Measurements from ENCODE around the gene SEZ6L. TPM values are rescaled to one million over a fixed set of nuclear protein-coding genes. Genes with fewer than 3 reads are reported as not detected.
"Not testable (repeated sequence)": the region's sequence is repeated elsewhere in the genome, so short reads cannot be mapped to it uniquely, and the experiment has no call there.

The SEZ6L gene
- polyA plus RNA-seq, 3 donors = 0.01 to 0.67 TPM; not detected in 1

DNA sequence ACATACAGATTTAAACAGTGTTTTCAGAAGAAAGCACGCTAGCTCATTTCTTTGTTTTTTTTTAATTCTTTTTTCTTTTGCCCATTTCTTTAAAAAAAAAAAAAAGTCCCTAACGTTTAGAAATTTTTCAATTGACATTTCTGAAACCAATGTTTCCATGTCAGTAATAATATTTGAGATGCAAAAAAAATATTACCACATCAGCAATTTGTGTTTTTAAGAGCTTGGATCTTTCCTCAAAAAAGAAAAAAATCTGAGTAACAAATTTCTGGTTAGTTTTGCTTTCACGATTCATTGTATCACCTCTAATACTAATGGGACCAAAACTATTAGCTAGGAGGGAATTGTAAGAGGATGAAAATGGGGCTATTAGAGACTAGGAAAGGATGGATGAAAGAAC is 219.9 kb downstream of the SEZ6L start:
- WGBS, 3 donors = 74 to 83% (median 83%) methylated on average over 3 of the region's 3 CpGs
- no peak overlapping the region for H3K27ac ChIP-seq (ENCODE audit: low read depth, low read length)

DNA sequence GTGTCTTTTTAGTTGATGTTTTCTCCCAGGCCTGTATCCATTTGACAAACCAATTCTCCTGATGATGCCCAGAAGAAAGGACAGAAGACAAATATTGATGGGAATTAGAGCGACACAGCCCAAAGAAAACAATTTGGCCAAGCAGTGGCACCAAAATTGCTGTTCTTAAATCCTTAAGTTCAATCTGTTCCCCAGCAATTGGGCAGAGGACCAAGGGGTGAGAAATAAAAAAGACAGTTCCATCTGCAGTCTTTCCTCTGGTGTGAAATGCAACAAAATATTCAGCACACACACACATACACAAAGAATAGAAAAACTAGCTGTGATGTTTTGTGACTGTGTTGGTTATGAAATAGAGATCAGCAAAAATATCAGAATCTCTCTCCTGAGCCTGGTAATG is 221.8 kb downstream of the SEZ6L start:
- WGBS, 3 donors = 76 to 95% (median 87%) methylated on average over 1 of the region's 1 CpG

DNA sequence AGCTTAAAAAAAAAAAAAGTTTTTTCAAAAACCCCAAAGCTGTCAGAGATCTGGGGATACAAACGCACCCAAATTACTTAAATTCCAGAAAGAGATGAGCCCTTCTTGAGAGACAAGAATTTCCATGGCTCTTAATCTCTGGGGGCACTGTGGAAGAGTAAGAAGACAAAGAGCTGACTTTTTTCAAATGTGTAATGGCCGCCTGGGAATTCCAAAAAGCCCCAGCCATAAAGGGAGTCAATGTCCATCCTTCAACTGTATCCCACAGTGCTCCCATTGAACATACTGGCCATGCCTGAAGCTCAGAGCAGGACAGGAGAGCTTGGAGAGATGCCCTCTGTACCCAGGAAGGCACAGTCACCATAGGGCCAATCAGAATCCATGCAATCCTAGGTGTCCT is 222.4 kb downstream of the SEZ6L start:
- H3K27ac ChIP-seq (ENCODE audit: low read depth, low read length) = no peak overlapping the region
- WGBS, 3 donors = 62 to 85% (median 75%) methylated on average over 2 of the region's 2 CpGs

More for the DNA sequence above, 221.8 kb downstream of the SEZ6L start:
- H3K27ac ChIP-seq (ENCODE audit: low read depth, low read length) = no peak overlapping the region

DNA sequence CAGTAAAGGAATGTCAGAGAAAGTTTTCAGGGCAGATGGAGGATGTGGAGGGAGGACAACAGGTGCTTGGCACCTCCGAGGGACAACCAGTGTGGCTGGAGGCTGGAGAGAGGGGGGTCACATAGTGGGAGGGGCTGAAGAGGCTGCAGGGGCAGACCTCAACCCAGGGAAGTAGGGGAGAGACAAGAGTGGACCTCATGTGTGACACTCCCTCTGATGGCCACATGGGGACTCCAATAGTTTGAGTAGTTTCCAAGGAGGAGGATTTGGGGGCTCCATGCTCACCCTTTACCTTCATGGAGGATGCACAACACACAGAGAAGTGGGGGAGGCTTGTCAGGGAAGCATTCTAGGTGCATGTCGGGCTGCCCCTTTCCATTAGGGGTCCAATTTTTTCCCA is 224.7 kb downstream of the SEZ6L start:
- no peak overlapping the region for H3K27ac ChIP-seq (ENCODE audit: low read depth, low read length)
- WGBS, 3 donors = 54 to 68% (median 62%) methylated on average over 2 of the region's 2 CpGs

DNA sequence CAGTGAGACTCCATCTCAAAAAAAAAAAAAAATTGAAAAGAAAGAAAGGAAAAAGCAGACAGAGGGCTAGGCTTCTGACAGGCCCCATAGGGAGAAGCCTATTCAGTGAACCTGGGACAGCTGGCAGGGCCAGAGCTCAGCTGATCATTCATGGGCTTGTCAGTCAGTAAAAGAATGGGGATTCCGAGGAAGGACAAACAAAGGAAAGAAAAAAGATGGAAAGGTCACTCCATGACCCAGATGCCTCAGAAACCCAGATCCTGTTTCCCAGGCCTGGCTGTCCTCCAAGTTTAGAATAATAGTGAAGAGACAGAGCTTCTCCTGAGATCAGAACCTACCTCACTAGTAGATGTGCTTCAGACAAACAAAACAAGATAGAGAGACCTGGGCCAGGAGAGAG is 225.5 kb downstream of the SEZ6L start:
- WGBS, 3 donors = 22 to 56% (median 38%) methylated on average over 1 of the region's 1 CpG
- H3K27ac ChIP-seq (ENCODE audit: low read depth, low read length) = no peak overlapping the region

DNA sequence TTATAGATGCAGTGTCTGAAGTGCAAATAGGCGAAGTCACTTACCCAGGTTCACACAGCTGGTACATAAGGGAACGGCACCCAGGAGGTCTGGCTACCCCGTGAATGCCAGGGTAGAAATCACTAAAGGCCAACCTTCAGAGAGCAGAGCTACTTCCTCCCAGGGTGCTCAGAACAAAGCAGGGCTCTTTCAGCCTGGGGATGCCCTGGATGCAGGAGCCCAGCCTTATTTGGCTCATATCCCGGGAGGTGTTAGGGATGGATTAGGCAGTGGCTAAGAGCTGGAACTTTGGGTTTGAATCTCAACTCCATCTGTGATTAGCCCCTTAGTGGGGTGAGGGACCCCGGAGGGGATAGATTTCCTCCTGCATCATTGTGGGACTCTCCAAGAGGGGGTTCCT is 226.7 kb downstream of the SEZ6L start:
- no peak overlapping the region for H3K27ac ChIP-seq (ENCODE audit: low read depth, low read length)
- 48 to 65% (median 60%) methylated on average over 5 of the region's 5 CpGs for WGBS, 3 donors

DNA sequence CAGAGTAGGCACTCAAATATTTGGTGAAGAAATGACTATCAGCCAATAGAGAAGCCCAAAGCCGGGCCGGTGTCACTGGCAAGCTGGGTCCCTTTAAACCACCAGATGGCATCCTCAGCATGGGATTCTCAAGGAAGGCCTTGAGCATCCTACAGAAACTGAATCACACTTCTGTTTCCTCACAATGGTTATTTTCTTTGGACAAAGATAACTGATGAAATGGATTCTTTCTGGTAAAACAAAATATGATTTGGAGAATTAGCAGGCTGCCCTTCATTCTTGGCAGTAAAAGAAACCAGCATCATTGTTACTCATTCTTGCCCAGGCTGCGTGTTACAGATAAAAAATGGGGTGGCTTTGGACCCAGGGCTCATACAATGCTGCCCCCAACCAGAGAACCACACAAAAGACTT is 229.5 kb downstream of the SEZ6L start:
- WGBS, 3 donors = 30 to 37% (median 33%) methylated on average over 3 of the region's 3 CpGs
- H3K27ac ChIP-seq (ENCODE audit: low read depth, low read length) = no peak overlapping the region

DNA sequence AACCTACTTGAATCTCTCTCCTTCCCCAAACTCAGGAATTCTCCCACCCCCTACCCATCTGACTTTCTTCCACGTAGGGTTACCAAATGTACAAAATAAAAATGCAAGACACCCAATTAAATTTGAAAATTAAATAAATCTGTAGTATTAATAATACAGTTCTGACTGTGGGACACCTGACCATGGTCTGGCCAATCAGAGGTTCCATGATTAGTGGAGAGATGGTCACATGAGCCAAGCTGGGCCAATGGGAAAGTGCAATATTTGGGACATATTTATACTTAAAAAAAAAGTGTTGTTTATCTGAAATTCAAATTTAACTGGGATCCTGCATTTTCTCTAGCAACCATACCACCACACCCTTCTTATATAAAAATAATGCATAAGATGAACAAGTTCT is 230.0 kb downstream of the SEZ6L start:
- no peak overlapping the region for H3K27ac ChIP-seq (ENCODE audit: low read depth, low read length)
- WGBS, 3 donors = 55 to 70% (median 58%) methylated on average over 1 of the region's 1 CpG

DNA sequence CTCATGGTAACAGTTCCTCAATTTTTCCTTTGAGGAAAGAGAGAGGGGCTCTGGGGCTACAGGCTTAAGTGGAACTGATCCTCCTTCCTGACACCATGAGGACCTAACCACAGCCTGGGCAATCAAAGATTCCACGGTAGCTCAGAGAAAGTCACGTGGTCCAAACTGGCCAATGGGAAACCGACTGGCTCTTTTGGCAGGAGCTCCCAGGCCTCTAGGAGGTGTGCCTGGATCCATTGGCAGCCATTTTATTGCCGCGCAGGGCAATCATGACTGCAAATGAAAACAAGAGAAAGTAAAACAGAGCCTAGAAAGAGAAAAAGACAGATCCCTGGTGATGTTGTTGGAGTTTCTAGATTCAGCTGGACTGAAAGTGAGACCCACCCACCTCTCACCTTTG is 232.5 kb downstream of the SEZ6L start:
- no peak overlapping the region for H3K27ac ChIP-seq (ENCODE audit: low read depth, low read length)
- 76 to 84% (median 78%) methylated on average over 5 of the region's 5 CpGs for WGBS, 3 donors

DNA sequence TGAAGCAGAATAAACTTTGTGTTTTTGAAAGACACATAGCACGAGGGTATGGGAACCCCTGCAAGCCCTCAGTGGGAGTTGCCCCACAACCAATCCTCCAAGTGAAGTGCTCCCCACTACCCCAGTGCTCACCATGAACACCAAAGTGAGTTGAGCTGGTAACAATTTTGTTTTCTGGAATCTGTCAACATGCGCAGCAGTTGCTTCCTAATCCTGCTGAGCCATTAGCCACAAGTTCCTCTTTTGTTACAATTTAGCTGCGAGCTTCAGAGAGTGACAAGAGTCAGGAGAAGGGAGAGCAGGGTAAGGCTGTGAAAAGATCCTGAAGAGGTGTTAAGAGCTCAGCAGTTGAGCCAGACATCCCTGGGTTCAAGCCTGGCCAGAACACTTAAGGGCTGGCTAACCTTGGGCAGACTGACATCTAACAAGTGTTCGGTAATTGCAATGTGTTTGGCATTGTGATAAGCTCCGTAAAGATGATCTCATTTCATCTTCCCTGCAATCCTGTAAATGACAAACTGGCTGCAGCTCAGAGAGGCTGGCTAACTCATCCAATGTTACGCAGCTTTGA is 235.7 kb downstream of the SEZ6L start:
- 24 to 34% (median 28%) methylated on average over 6 of the region's 6 CpGs for WGBS, 3 donors
- H3K27ac ChIP-seq (ENCODE audit: low read depth, low read length) = no peak overlapping the region

DNA sequence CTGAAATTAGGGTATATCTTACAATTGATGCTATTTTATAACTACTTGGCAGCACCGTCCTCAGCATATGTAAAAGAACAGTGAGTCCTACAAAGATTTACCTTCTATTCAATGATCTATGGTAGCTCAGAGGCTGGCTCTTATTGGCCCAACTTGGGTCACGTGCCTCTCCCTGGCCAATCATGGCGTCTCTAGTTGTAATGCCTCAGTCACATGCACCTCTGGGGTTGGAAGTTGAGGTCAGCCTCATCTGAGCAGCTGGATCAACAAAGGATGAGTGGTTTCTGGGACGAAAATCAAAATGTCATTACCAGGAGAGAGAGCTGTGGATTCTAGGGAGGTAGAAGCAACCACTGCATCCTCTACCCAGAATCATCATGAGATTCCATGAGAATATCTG is 236.9 kb downstream of the SEZ6L start:
- H3K27ac ChIP-seq (ENCODE audit: low read depth, low read length) = no peak overlapping the region
- 72 to 90% (median 85%) methylated on average over 4 of the region's 4 CpGs for whole genome bisulfite sequencing, 3 donors

DNA sequence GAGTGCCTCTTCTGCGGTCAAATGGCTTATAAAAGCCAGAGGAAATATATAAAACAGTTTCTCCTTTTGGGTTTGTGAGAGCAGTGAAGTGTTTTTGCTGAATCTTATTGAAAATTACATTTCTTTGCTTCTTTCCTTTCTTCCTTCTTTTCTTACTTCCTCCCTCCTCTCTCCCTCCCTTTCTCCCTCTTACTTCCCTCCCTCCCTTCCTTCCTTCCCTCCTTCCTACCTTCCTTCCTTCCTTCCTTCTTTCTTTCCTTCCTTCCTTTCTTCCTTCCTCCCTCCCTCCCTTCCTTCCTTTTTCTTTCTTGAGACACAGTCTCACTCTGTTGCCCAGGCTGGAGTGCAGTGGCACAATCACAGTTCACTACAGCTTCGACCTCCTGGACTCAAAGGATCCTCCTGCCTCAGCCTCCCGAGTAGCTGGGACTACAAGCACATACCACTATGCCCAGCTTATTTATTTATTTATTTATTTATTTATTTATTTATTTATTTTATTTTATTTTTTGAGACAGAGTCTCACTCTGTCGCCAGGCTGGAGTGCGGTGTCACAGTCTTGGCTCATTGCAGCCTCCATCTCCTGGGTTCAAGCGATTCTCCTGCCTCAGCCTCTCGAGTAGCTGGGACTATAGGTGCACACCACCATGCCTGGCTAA is 239.4 kb downstream of the SEZ6L start:
- H3K27ac ChIP-seq (ENCODE audit: low read depth, low read length) = not testable (repeated sequence)
- WGBS, 3 donors = 86 to 92% (median 91%) methylated on average over 7 of the region's 7 CpGs

DNA sequence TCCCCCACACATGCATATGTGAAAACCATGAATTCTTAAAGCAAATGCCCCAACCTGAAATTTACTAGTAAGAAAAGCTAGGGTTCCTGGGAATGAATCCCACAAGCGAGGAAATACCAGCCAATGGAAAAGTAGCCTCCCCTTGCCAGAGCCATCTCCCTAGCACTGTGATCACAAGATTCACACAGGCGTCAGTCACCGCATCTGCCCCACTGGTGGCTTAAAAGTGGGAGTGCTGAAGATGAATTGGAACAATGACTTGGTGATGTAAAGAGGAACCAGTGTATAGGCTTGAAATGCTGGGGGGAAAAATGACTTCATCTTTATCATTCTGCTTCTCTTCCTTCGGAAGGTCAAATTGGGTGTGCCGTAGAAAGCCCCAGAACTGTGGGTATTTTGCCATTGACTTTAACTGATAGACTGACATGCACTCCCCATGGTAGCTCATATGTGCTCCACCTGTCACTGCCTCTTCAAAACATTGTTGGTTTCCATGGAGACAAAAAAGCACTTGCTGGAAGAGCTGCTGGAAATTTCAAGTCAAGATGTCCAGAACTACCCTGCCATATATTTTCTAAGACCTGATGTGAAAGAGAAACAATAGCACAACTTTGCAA is 240.6 kb downstream of the SEZ6L start:
- WGBS, 3 donors = 63 to 68% (median 66%) methylated on average over 5 of the region's 5 CpGs

DNA sequence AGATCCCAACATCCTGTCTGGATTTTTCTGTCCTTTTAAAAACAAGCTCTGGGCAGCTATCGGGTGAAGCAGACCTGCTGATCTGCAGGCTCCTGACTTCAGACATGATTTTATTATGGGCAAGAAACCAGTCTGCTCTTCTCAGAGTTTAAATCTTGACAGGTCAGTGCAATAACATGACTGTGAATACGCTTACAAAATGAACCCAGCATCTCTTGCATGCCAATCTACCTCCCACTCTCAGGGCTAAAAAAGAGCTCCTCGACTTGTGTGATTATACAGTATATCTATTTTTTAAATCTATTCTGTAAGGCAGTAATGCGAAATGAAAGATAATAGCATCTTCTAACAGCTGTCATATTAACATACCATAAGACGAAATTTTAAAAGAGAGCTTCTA is 241.1 kb downstream of the SEZ6L start:
- 71 to 74% (median 73%) methylated on average over 5 of the region's 5 CpGs for WGBS, 3 donors
- H3K27ac ChIP-seq (ENCODE audit: low read depth, low read length) = no peak overlapping the region

More for the DNA sequence above, 240.6 kb downstream of the SEZ6L start:
- no peak overlapping the region for H3K27ac ChIP-seq (ENCODE audit: low read depth, low read length)

DNA sequence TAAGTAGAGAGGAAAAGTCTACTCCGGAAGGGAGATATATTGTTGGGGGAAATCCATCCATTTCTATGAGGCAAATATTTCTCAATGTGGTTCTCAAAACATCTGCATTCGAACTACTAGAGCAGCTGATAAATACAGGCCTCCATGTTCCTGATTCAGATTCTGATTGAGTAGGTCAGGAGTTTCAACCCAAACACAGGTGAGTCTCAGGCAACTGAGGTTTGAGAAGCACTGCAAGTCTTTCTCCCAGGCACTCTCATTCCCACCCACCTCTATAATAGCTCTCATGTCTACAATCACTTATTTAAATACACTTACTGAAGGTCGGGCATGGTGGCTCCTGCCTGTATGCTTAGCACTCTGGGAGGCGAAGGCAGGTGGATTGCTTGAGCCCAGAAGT is 245.1 kb downstream of the SEZ6L start:
- whole genome bisulfite sequencing, 3 donors = 71 to 88% (median 87%) methylated on average over 4 of the region's 4 CpGs
- H3K27ac ChIP-seq (ENCODE audit: low read depth, low read length) = no peak overlapping the region

DNA sequence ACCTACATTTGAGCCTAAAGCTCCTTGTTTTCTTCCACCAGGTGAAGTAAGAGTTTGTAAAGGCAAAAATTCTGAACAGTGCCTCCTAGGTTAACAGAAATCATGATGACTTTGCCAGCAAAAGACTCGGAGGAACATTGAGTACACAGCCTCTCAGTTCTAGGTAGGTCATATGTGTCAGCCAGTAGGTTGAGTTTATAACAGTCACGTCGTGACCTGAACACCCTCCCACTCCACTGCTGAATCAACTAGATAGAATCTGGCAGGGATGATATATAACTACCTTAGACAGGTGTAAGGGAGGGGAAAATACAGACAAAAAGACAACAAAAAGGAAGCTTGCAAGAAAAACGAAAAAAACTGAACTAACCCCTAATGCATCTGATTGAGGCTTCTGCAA is 247.0 kb downstream of the SEZ6L start:
- no peak overlapping the region for H3K27ac ChIP-seq (ENCODE audit: low read depth, low read length)
- 51 to 61% (median 59%) methylated on average over 4 of the region's 4 CpGs for WGBS, 3 donors

DNA sequence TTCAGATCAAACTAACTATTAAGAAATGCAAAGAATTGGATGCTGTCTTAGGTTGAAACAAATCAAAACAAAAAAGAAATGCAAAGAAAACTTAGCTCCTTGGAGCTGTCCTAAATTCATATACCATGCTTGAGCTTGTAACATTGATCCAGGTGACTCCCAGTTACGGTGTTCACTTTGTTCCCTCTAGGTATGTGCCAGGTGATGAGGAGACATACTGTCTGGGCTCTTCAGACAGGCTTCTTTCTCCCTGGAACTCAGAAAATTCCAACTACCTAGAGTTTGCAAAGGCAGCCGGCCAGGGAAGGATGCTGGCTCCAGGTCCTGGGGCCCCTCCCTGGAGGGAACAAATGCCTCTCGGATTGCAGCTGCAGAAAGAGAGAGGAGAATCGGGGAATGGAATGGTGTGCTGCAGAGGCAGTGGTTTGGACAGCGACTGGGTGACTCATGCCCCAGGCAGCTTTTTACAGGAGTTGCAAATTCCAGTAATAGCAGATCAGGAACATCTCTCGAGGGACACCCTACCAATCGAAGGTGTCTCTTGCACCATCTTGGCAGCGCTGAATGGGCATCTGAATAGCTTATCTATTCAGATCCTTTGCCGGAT is 247.5 kb downstream of the SEZ6L start:
- H3K27ac ChIP-seq (ENCODE audit: low read depth, low read length) = no peak overlapping the region
- WGBS, 3 donors = 37 to 53% (median 39%) methylated on average over 9 of the region's 9 CpGs

DNA sequence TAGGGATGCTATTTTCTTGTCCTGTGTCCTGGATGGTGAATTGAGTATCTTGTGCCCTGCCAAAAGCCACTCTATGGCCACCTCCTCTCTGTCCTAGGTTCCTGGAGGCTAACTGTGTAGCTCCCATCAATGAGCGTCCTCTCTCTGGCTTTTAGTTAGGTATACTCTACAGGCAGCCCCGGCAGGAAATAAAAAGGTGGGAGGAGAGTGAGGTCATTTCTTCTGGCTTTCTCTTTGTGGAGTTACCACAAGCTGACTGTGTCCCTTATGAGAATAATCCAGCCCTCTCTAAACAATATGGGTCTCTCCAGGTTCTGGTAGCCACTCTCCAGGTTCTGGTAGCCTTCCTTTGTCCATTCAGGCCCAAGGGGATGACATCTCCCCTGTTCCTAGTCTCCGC is 248.1 kb downstream of the SEZ6L start:
- 68 to 85% (median 81%) methylated on average over 3 of the region's 3 CpGs for WGBS, 3 donors
- no peak overlapping the region for H3K27ac ChIP-seq (ENCODE audit: low read depth, low read length)

DNA sequence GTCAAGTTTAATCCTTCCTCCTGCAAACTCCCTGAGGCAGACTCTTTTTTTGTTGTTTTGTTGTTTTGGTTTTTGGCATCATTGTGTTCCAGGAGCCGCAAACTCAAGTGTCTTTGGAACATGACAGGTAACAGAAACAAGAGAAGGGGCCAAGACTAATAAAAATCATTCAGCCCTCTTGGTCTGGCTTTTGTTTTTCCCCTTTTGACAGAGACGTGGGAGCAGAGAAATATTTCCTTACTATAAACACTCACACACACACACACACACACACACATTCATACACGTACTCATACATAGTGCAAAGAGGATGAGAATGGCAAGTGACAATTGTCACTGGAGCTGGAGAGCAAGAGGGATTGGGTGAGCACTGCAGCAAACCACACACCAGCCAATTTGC is 249.4 kb downstream of the SEZ6L start:
- WGBS, 3 donors = 44 to 58% (median 45%) methylated on average over 3 of the region's 3 CpGs
- no peak overlapping the region for H3K27ac ChIP-seq (ENCODE audit: low read depth, low read length)

DNA sequence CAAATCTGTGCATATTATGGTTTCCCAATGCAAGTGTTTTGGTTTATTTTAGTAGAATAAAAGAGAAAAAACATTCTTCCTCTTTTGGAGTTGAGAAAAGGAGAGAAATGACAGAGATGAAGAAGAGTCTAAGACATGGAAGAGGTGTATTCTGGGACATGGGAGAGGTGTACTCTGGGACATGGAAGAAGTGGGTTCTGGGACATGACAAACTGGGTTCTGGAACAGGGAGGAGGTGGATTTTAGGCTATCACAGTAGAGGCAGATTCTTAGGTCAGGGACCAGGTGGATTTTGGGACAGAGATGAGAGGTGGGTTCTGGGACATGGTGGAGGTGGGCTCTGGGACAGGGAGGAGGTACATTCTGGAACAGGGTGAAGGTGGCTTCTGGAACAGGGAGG is 257.7 kb downstream of the SEZ6L start:
- H3K27ac ChIP-seq (ENCODE audit: low read depth, low read length) = no peak overlapping the region

Data from adipose tissue (tissue), 3 donors.